GM19397 (cell line): ENCODE results near the gene NT5E.

Experiments used
- ATAC-seq: cut with Tn5 transposase; IDR thresholded peaks from one replicate; pipeline ENCODE4 v1.9.1; 2021; ENCODE audit warnings: mild to moderate bottlenecking, moderate library complexity; ENCODE audit not compliant: unreplicated experiment

Gene NT5E

GRCh38 chr6:85459224-85459901, 9.5 kb downstream of the NT5E start:
- no peak for ATAC-seq

- ATAC-seq = peak; percentile 26
Observed at GRCh38 chr6:85460154-85460920, 10.5 kb downstream of the NT5E start.

- peak; percentile 72 for ATAC-seq
Observed at GRCh38 chr6:85460921-85461797, 11.3 kb downstream of the NT5E start.

- ATAC-seq = peak; percentile 2
Observed at GRCh38 chr6:85461798-85462170, 11.9 kb downstream of the NT5E start.

DNA sequence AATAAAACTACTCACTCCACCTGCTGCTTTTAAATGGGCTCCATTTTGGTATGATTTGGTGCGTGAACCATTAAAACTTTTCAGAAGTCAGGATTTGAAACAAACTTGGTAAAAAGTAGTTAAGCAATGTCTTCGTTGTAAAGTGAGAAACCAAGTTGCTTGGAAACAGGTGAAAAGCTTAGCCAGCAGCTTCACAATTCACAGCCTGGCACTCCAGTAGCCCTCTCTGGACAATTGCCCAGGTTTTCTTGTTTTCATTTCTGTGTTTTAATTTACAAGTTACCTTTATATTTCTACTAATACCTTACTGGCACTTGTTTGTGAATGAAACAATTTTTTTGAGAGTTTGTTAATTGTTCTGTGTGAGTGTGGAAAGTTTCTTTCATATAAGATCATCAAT, 12.8 kb downstream of the NT5E start:
- ATAC-seq = no peak

- ATAC-seq = no peak
Observed at GRCh38 chr6:85463621-85464259, 13.9 kb downstream of the NT5E start.

DNA sequence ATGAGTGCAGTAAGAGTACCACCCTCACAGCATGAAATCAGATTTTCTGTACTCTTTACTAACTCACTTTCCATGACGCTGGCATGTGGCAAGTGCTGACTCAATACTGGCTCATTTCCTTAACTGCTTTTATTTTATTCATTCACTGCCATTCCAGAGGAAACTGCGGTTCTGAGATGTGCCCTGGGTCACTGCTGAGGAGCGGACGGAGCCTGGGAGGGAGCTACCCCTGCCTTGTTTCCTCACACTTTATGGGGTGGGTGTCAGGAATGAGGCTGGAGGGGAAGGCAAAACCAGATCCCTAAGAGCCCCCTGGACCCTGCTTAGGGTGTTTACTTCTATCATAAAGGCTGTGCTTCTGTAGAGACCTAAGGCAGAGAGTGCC, 14.4 kb downstream of the NT5E start:
- no peak for ATAC-seq

DNA sequence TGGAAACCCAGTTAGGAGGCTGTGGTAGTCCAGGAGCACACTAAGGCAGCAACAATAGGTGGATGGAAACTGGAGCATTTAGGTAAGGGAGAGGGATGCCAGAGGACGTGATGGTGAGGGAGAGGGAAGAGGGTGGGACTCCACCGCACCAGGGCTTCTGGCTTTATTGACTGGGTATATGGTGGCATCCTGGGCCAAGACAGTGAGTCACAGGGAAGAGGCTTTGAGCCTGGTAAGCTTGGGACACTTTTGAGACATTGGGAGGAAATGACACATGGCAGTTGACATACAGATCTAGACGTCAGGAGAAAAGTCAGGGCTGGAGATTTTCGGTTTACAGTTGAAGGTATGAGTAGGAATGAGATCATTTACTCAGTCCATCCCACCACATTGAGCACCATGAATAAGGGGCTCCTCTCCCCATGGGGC, 14.9 kb downstream of the NT5E start:
- no peak for ATAC-seq

DNA sequence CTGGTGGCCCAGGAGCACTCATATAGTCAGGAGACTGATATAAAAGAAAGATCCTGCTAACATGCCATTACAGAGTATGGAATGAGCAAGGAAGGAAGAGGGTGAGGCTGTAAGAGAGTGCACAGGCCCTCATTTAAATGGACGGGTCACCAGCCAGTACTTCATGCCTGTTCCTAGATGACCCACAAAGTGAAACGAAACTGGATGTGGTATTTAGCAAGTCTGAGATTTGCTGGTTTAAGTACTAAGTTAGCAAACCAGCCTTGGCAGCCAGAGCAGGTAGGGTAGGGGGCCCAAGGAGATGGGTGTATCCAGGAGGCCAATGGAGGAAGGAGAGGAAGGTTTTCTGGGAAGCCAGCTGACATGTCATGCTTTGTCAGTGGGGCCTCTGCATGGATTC, 15.9 kb downstream of the NT5E start:
- ATAC-seq = peak; percentile 41

GRCh38 chr6:85468326-85468725, 18.4 kb downstream of the NT5E start:
- no peak for ATAC-seq

DNA sequence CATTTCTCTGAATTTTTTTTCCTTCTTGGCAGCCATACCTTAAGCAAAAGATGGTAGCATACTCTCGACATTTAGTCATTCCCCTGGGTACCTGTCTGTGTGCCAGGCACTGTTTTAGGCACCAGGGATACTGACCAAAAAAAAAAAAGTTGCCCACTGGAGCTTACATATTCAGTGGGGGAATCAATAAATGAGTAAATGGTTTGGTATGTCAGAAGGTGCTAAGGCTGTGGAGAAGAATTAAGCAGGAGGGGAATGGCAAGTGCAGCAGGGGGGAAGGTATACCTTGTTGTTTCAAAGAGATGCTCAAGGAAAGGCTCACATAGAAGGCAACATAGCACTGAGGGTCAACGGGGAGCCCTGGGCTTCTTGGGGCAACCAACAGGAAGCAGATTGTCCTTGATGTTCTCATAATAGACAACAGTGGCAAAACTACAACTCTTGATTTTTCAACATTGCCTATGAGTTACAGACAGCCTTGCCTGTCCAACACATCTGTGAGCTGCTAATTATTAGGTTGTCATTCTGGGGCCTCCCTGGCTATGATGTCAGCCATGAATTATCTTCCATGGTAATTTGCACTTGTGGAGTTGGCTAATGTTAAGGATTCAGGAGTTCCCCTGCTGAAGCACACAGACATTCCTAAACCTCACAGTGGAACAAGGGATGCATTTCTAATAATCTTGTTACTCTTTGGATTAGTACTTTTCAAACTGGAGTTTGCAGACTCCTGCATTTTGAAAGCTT, 19.6 kb downstream of the NT5E start:
- no peak for ATAC-seq

GRCh38 chr6:85470023-85470410, 20.1 kb downstream of the NT5E start:
- no peak for ATAC-seq

DNA sequence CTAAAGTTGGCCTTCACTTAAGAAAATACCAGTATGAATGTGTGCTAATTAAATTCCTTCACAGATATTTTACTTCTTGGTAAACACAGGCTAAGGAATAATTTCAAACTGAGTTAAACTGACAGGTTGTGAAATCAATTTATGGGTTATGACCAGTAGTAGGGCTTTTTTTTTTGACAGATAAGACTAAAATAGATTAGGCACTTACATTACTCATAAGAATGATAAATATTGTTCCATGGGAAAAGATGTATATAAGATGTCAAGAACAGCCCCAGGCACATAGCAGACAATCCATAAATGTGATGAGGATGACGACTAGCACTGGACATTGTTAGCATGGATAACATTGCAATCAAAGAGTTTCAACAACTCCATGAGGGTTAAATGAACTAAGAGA, 22.9 kb downstream of the NT5E start:
- ATAC-seq = no peak

DNA sequence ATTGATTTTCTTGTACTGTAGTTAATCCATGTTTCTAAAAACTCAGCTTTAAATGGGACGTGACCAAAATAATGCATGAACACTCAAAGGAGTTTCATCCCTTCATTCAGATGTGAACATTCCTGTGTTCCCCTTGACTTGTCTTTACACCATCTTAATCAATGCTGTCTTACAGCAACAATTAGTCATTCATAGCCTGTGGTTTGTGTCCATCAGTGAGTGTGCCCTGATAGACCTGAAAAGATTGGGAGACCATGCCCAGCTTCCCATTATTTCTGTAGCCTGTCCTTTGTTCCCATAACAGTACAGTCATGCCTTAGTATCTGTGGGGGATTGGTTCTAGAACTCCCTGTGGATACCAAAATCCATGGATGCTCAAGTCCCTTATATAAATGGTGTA, 23.9 kb downstream of the NT5E start:
- no peak for ATAC-seq

- ATAC-seq = no peak
Observed at GRCh38 chr6:85476532-85476931, 26.6 kb downstream of the NT5E start.

DNA sequence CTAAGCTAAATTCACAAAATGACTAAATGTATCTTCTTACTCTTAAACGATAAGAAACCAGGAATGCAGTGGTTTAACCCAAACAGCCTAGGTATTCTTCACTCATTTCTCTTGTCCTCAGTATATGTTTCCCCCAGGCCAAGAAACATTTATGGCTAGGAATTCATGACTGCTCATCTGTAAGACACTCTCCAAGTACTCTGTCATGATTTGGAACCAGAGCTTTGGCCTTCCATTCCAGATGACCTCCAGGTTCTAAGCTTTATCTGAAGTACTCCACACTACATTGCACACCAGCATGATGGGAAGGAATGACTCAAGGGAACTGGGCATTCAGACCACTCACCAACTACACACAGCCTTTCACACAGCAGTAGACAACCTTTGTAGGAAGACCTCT, 29.3 kb downstream of the NT5E start:
- ATAC-seq = no peak

DNA sequence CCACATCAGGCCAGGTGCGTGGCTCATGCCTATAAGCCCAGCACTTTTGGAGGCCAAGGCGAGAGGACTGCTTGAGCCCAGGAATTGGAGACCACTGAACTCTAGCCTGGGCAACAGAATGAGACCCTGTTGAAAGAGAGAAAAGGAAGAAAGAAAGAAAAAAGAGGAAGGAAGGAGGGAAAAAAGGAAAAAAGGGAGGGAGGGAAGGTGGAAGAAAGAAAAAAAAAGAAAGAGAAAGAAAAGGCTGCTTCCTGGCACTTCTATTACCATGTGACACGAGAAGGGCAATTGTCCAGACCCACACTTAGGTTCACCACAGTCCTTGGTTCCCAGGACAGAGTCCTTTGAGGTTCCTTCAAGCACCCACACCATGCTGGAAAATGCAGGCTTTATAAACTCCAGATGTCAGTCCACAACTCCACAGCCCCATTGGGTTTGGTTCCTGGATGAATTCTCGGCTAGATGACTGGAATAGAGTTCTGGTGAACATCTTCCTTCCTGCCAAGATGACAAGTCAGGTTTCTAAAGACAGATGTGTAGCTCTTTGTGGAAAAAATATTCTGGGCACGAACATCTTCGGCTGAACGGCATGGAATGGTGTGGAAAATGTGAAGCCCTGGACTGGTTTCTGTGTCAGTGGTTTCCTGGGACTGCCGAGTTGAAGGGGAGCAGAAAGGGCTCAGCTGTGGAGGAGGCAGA, 32.5 kb downstream of the NT5E start:
- no peak for ATAC-seq

DNA sequence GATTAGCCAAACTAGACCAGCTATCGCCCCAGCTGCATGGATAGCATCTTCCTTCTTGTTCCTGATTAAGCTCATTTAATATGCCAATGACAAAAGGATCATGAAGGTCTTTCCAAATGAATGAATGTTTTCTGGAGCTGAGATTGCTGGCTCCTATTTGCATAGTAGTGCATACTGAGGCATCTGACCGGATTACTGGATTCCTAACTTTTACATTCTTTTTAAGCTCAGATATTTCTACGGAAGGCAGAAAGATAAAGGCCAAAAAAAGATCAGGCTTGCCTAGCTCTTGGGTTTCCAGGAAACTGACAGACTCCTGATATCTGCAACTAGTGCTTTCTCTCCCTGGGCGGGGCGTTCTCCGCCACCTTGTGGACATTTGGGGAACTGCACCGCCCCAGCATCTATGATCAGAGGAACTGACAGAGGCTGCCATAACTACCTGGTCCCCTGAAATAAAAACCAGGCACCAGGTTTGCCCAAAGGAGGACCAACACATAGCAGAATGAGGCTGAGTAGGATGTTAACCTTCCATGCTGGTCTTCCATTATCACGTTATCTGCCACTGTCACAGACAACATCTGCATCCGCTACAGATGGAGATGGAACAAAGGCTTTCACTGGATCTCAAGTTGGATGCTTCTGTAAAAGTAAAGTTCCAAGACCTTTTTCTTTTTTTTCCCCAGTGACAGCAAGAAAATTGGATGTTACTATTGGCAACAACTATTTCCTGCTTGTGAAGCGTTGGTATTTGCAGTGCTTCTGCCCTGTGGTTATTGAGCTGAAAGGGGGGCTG, 33.2 kb downstream of the NT5E start:
- ATAC-seq = peak; percentile 90

DNA sequence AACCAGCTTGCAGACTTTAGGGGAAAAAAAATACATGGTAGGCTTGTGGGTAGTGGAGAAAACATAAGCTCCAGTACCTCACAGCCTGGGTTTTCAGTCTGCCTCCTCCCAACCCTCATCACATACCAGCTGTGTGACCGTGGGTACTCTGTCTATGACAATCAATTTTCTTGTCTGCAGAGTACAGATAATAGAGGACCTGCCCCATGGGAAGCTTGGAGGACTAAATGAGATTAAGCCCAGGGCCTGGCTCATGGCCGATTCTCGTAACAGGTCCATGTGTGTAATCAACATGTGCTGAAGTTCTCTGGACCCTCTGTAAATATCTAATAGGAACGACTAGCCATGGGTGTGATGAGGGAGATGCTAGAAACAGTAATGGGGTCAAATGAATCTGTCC, 34.0 kb downstream of the NT5E start:
- ATAC-seq = no peak
